GM19351 (cell line): Measurements from ENCODE around the gene COTL1.

ENCODE experiments used
- ATAC-seq: cut with Tn5 transposase; IDR thresholded peaks from one replicate; pipeline ENCODE4 v1.9.1; 2021; ENCODE audit warnings: mild to moderate bottlenecking, moderate library complexity; ENCODE audit not compliant: unreplicated experiment

The COTL1 gene

DNA sequence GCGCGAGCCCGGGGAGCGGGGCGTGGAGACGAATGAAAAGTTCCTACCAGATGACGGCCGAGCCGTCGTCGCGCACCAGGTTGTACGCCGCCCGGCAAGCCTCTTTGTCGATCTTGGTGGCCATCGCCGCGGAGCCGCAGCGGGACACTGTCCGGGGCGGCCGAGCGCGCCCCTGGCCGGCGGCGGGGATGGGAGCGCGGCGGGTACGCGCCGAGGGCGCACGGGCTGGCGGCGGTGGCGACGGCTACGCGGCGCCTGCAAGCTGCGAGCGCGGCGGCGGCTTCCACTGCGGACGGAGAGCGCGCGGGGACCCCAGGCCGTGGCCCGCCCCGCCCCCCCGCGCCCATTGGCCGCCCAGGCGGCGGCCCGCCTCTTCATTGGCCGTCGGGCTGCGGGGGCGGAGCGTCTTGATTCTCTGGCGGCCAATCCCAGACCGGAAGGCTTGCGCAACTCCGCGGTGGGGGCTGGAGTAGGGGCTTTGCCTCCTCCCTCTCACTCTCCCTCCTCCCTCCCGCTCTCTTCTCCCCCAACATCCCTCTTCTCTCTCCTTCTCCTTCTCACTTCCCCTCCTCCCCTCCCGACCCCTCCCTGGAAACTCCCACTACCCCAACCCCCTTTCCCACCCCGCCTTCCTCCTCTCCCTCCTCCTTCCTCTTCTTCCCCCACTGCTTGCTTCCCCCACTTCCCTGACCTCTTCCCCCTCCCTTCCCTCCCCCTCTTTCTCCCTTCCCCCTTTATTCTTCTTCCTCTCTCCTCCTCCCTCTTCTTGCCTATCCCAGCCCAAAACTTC, at the start of gene COTL1:
TSS of gene COTL1 (minus strand) at position 288 of the 790 bp plus-strand sequence. CDS start at position 124, 164 bp downstream.
- ATAC-seq = peak; percentile 84

DNA sequence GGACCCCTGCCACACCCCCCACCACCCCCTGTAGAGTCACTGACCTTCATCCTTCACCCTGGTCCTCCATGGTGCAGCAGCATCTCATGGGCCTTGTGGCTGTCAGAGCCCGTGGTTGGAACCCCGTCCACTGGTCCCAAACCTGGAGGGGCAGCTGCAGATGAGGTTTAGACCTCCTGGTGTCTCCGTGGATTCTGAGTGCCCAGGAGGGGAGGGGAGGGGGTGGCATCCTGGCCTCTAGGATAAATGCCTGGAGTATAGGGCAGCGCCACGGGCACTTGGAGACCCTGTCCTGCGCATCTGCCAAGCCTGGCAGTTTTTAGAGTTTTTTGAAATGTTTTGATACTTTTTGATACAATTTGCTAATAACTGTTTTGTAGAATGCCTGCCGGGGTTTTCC, 48.0 kb upstream of the COTL1 start:
- no peak for ATAC-seq

DNA sequence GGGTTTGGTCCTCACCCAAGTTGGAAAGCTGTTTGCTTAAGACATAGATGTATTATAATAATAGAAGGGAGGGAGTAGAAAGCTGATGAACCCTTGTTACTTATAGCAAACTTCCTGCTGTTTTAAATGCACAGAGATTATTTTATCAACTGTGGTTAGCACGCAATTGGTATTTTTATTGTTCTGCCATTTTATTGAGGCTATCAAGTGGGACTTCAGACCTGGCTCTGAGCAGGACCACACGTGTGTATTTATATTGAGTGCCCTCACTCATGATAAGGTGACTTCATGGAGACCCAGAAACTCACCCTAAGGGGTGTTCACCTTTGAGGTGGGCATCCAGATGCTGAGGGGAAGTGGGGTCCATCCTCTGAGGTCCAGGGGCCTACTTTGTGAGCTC, 47.5 kb upstream of the COTL1 start:
- no peak for ATAC-seq

GRCh38 chr16:84663433-84664101, 45.7 kb upstream of the COTL1 start:
- ATAC-seq = peak; percentile 91

GRCh38 chr16:84662471-84662870, 44.6 kb upstream of the COTL1 start:
- ATAC-seq = no peak

DNA sequence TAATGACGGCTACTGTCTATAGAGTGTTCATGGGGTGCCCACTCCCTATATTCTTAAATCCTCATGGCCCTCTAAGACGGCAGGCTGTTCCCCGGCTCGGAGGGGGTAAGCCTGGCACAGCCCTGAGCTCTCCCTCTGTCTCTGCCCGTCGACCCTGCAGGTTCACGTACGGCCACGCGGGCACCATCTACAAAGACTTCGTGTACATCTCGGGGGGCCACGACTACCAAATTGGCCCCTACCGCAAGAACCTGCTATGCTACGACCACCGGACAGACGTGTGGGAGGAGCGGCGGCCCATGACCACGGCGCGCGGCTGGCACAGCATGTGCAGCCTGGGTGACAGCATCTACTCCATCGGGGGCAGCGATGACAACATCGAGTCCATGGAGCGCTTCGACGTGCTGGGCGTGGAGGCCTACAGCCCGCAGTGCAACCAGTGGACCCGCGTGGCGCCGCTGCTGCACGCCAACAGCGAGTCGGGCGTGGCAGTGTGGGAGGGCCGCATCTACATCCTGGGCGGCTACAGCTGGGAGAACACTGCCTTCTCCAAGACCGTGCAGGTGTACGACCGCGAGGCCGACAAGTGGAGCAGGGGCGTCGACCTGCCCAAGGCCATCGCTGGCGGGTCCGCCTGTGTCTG, 43.7 kb upstream of the COTL1 start:
- no peak for ATAC-seq

DNA sequence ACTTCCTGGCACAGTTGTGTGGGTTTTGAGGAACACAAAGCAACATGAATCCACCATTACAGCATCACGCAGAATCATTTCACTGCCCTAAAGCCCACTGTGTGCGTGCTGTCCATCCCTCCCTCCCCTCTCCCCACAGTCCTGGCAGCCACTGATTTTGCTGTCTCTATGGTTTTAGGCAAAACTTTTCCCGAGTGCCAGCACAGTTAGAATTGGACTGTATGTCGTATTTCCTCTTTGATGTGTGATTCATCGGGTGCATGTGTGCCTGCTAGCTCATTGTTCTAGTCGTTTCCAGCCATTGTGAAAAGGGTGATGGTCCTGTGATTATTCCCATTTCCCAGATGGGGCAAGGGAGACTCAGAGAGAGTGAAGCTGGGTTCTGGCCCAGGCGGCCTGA, 43.1 kb upstream of the COTL1 start:
- no peak for ATAC-seq

GRCh38 chr16:84659656-84660300, 41.9 kb upstream of the COTL1 start:
- no peak for ATAC-seq

- ATAC-seq = no peak
Measured at GRCh38 chr16:84658690-84659089, 40.8 kb upstream of the COTL1 start.

- ATAC-seq = no peak
Measured at GRCh38 chr16:84657229-84657837, 39.5 kb upstream of the COTL1 start.

DNA sequence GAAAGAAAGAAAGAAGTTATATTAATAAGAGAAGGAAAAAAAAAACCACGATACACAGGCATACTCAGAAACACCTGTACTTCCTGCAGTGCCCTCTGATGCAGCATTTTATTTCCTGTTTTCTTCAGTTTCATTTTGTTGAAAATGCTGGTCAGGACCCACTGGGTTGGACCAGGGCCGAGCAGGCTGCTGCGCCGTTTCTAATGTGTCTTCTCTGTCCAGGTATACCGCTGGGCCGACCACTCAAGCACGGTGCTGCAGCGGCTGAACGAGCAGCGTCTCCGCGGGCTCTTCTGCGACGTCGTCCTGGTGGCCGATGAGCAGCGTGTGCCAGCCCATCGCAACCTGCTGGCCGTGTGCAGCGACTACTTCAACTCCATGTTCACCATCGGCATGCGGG, 38.8 kb upstream of the COTL1 start:
- ATAC-seq = no peak

DNA sequence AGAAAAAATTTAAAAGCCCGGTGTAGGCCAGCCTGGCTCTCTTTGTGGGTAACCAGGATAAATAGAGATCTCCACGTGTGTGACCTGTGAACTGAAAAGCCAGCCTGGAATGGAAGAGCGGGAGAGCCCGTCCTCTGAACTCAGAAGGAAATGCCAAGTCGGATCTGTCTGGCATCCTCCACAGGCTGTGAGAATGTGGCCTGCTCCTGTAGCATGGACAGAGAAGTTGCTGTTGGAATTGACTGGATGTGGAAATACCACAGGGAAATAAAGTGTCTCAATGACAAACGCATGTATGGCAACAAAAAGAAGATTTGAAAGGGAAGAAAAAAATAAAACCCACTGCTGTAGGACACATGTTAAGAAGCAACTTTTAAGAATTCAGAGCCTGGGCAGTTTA, 37.1 kb upstream of the COTL1 start:
- no peak for ATAC-seq

GRCh38 chr16:84654238-84654637, 36.4 kb upstream of the COTL1 start:
- no peak for ATAC-seq

DNA sequence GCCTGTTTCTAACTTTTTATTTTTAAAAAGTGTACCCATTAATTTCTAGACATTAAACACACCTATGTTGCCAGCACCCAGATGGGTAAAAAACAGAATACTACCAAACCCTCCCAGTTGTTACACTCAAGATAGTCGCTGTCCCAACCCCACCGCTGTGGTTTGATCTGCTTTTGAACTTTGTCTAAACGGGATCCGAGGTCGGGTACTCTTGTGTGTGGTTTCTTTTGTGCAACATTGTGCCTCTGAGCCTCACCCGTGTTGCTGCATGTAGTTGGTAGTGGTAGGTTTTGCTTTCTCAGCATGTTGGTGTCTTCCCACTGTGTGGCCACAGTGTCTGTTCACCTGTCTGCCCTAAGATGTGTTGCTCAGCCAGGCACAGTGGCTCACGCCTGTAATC, 34.7 kb upstream of the COTL1 start:
- ATAC-seq = no peak

GRCh38 chr16:84650062-84650991, 32.4 kb upstream of the COTL1 start:
- ATAC-seq = no peak

DNA sequence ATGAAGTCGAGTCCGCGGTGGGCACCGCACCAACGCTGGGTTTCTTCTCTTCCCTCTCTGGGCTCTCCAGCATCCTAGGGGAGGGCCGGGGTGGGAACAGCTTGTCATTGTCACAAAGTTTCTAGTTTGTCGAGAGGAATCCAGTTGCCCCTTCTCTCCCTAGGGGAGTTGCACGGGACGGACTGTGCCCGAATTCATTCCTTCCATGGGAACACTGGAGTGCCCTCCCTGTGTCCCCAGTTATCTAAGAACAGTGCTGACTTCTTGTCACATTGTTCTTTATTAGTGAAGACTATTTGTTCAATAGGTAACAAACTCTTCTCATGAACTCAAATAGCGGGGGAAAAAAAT, 31.6 kb upstream of the COTL1 start:
- ATAC-seq = no peak

DNA sequence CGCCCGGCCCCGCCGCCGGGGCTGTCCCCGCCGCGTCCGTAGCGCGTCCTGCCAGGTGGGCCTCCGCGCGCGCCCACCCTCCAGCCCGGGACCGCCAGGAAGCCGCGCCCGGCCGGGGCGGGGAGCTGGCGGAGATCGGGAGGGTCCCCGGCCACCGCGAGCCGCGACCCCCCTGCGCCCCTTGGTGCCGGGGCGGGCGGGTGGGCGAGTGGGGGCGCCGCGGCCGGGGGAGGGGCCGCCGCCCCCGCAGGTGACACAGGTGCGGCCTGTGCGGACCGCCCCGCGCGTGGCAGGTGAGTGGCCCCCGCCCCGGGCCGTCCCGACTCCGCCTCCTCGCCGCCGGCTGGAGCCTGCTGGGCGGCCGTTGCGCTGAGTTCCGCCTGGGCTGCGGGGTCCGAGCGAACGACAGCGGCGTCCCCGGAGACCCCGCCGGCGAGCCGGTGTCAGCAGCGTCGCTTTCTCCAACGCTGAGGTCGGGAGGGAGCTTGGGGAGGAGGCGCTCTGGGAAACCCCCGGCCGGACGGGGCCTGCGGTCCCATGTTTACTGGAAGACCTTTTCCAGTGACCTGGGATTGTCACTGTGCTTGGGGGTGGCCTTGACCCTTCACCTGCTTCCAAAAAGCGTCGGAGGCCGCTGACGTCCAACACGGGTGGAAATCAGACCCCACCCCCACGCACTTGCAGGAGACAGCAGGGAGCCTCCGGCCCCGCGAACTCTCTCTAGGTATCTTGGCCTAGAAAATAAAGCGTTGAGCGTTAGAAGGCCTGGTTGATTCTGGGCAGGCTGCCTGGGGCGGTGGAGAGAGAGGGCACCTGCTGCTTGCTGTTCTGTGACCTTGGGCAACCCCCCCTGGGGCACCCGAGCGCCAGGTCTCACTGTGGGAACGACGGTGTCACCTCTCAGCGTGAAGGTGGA, 31.0 kb upstream of the COTL1 start:
- peak; percentile 74 for ATAC-seq

DNA sequence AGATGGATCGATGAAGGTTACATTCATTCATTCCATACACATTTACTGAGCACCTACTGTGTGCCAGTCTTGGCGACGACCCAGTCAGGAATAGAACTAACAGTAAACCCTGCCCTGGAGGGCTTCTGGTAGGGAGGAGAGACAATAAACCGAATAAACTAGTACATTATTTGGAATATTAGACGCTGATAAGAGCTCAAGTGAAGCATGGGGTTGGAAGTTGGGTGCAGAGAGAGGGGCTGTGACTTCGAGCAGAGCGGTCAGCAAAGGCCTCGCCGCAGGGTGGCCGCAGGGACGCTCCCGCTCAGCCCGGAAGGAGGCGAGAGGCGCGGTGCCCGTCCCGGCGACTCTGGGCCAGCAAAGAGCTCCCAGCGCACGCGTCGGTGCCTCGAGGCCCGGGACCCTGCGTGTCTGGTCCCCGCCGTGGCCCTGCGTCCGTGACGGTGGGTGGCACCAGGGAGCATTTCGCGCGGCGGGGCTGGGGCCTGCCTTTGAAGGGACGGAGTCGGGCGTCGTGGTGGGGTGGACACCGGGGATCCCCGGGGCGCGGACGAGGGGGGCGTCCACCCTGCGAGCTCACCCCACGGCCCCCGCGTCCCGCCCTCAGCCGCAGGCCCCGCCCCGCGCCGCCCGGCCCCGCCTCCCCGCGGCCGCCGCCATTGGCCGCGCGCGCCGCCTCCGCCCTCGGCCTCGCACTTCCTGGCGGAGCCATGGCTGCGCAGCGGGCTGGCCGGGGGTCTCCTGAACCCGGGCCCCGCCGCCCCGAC, 30.1 kb upstream of the COTL1 start, which contains the start of gene KLHL36:
TSS of gene KLHL36 (plus strand) at position 684 of the 767 bp plus-strand sequence. CDS start 2,357 bp downstream, outside the sequence.
- peak; percentile 75 for ATAC-seq
